GM13976 (cell line): Measurements from ENCODE around the gene GPC6.

ENCODE experiments used
- DNase-seq: peaks from one replicate; pipeline ENCODE4 v3.0.0; 2012; ENCODE audit warnings: low spot score
- CTCF ChIP-seq: IDR thresholded peaks from 2 replicates; pipeline ENCODE4 v1.5.1; 2012; ENCODE audit warnings: borderline replicate concordance, mild to moderate bottlenecking; ENCODE audit not compliant: insufficient read depth; ENCODE audit errors: extremely low read depth, missing control alignments, control extremely low read depth
- in situ Hi-C: fragments of 300-500 bp; cut with MboI; formaldehyde crosslinking; loops from one replicate; pipeline ENCODE4 v1.12.0; 2022; ENCODE audit warnings: low sequenced_read_pairs, mixed read lengths, inconsistent platforms; ENCODE audit not compliant: unreplicated experiment

The GPC6 gene

GRCh38 chr13:93922063-93922855 lies 695.7 kb downstream of the GPC6 start:
- TF ChIP-seq CTCF, result no peak
- in situ Hi-C loops, result no loop called here

GRCh38 chr13:93925990-93926389 lies 699.4 kb downstream of the GPC6 start:
- DNase-seq, result no peak
- TF ChIP-seq CTCF, result no peak
- in situ Hi-C loops, result no loop called here

More at GRCh38 chr13:93922063-93922855, 695.7 kb downstream of the GPC6 start:
- no peak for DNase-seq

GRCh38 chr13:93926425-93926824 lies 699.8 kb downstream of the GPC6 start:
- in situ Hi-C loops, result no loop called here
- DNase-seq, result no peak
- TF ChIP-seq CTCF, result no peak

- in situ Hi-C loops, result no loop called here
- TF ChIP-seq CTCF, result no peak
- no peak for DNase-seq
These were observed 700.8 kb downstream of the GPC6 start for GRCh38 chr13:93927431-93927830.

GRCh38 chr13:93932901-93933300 lies 706.3 kb downstream of the GPC6 start:
- in situ Hi-C loops, result no loop called here
- TF ChIP-seq CTCF, result no peak

GRCh38 chr13:93936901-93937300 lies 710.3 kb downstream of the GPC6 start:
- DNase-seq, result no peak
- in situ Hi-C loops, result no loop called here
- TF ChIP-seq CTCF, result no peak

More at GRCh38 chr13:93932901-93933300, 706.3 kb downstream of the GPC6 start:
- no peak for DNase-seq
